ENCODE data around the gene IL11. TPM values are rescaled to one million over a fixed set of nuclear protein-coding genes. Genes with fewer than 3 reads are reported as not detected.

Gene IL11
- total and polyA plus RNA-seq, 2 of the 13 experiments (the other 11 are each of a cell fraction or from before 2014, with no cell fraction given), result 2.5 to 2.9 TPM

- TF ChIP-seq, protein P1, sequence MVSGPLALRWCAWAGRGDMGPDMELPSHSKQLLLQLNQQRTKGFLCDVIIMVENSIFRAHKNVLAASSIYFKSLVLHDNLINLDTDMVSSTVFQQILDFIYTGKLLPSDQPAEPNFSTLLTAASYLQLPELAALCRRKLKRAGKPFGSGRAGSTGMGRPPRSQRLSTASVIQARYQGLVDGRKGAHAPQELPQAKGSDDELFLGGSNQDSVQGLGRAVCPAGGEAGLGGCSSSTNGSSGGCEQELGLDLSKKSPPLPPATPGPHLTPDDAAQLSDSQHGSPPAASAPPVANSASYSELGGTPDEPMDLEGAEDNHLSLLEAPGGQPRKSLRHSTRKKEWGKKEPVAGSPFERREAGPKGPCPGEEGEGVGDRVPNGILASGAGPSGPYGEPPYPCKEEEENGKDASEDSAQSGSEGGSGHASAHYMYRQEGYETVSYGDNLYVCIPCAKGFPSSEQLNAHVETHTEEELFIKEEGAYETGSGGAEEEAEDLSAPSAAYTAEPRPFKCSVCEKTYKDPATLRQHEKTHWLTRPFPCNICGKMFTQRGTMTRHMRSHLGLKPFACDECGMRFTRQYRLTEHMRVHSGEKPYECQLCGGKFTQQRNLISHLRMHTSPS (CRISPR knock-in tag; IDR thresholded peaks at IDR 0.05; ENCODE audit: low read depth), result no peak
- TF ChIP-seq TOPORS (CRISPR knock-in tag; IDR thresholded peaks at IDR 0.05) (0 out of 2 replicates have a peak, but pooled peaks have one; percentile 54), ZNF746 (CRISPR knock-in tag; IDR thresholded peaks at IDR 0.05) (0 out of 2 replicates have a peak, but pooled peaks have one; percentile 22), ZNF225 (CRISPR knock-in tag; IDR thresholded peaks at IDR 0.05) (no peak), RBFOX2 (IDR thresholded peaks at IDR 0.05; ENCODE audit: low read depth, low read length) (peak; percentile 52), ZNF75D (CRISPR knock-in tag; IDR thresholded peaks at IDR 0.05; ENCODE audit: borderline replicate concordance) (no peak), RXRB (CRISPR knock-in tag; IDR thresholded peaks at IDR 0.05; ENCODE audit: borderline replicate concordance) (no peak), AGO2 (optimal IDR thresholded peaks at IDR 0.05; ENCODE audit: low read depth, low read length) (peak; percentile 72), ZNF367 (CRISPR knock-in tag; IDR thresholded peaks at IDR 0.05; ENCODE audit: borderline replicate concordance) (no peak), SNRNP70 (IDR thresholded peaks at IDR 0.05; ENCODE audit: low read depth, low read length) (no peak)
- TF ChIP-seq, protein P2, sequence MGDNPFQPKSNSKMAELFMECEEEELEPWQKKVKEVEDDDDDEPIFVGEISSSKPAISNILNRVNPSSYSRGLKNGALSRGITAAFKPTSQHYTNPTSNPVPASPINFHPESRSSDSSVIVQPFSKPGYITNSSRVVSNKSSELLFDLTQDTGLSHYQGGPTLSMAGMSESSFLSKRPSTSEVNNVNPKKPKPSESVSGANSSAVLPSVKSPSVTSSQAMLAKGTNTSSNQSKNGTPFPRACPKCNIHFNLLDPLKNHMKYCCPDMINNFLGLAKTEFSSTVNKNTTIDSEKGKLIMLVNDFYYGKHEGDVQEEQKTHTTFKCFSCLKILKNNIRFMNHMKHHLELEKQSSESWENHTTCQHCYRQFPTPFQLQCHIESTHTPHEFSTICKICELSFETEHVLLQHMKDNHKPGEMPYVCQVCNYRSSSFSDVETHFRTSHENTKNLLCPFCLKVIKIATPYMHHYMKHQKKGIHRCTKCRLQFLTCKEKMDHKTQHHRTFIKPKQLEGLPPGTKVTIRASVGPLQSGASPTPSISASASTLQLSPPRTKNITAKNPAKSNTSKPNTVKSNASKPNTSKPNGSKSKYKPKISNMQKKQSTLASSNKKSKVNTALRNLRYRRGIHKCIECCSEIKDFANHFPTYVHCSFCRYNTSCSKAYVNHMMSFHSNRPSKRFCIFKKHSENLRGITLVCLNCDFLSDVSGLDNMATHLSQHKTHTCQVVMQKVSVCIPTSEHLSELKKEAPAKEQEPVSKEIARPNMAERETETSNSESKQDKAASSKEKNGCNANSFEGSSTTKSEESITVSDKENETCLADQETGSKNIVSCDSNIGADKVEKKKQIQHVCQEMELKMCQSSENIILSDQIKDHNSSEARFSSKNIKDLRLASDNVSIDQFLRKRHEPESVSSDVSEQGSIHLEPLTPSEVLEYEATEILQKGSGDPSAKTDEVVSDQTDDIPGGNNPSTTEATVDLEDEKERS (CRISPR knock-in tag; IDR thresholded peaks at IDR 0.05), result no peak
Observed at GRCh38 chr19:55387736-55388497, 17.7 kb upstream of the IL11 start (continued).
